ENCODE results near the gene SPPL2C. TPM values are rescaled to one million over a fixed set of nuclear protein-coding genes. Genes with fewer than 3 reads are reported as not detected.

The SPPL2C gene
- total and polyA plus RNA-seq, 2 of the 8 experiments (the other 6 are each of a cell fraction or from before 2014, with no cell fraction given): not detected

DNA sequence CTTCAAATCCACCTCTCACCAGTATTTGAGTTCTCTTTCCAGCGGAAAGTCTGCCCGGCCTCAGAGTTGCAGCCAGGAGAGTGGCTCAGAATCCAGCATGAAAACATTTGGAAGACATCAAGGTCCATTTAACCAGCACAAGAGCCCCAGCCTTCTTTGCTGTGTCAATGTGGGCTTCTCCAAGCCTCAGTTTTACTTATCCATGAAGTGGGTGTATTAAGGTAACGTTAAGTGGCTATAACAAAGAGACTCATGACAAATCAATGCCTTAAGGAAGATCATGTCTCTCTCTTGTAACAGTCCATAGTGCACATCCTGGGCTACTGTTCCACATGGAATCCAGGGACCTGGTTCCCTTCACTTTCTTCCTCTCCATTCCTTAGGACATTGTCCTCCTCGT, 959 bp upstream of the SPPL2C start:
- Histone ChIP-seq H2BK20ac (ENCODE audit: low read length) (no peak overlapping the region), H2BK12ac (ENCODE audit: low read depth, low read length) (no peak overlapping the region), H3K4me1 (replicated peaks in 1 of 4; ENCODE audit: control insufficient read depth in 3 of 4, insufficient read depth in 4 of 4, low read length in 3 of 4) (no peaks in the 10 kb centered on the region), H3K23me2 (ENCODE audit: low read depth, low read length) (no peaks in the 10 kb centered on the region), H2AK5ac (ENCODE audit: low read depth, low read length) (no peak overlapping the region), H3K23ac (ENCODE audit: insufficient read length) (no peak overlapping the region), H3K4ac (replicated peaks; ENCODE audit: insufficient read length, low read depth, low read length) (no peak overlapping the region), H3K9me3 (ENCODE audit: insufficient read depth in 2 of 2, low read depth in 1 of 2, low read length in 1 of 2) (no peaks in the 10 kb centered on the region), H3K27me3 (replicated peaks in 1 of 4; ENCODE audit: control insufficient read depth in 3 of 4, extremely low read depth in 1 of 4, insufficient read depth in 3 of 4, low read length in 3 of 4) (no peaks in the 10 kb centered on the region), H2AFZ (ENCODE audit: low read length) (no peak overlapping the region), H4K5ac (ENCODE audit: insufficient read length, low read depth, low read length) (no peak overlapping the region), H4K8ac (ENCODE audit: extremely low read depth, insufficient read depth, low read length) (no peak overlapping the region), H2BK5ac (ENCODE audit: low read depth, low read length) (no peak overlapping the region), H2BK120ac (replicated peaks; ENCODE audit: low read depth, low read length) (no peak overlapping the region), H4K91ac (replicated peaks; ENCODE audit: insufficient read length, low read length) (no peak overlapping the region), H3K9ac (replicated peaks in 1 of 4; ENCODE audit: extremely low read depth in 1 of 4, low read depth in 3 of 4, low read length in 3 of 4) (no peak overlapping the region), H3K14ac (ENCODE audit: insufficient read length) (no peak overlapping the region), H3K18ac (ENCODE audit: extremely low read depth, low read length) (no peak overlapping the region), H3K36me3 (ENCODE audit: control insufficient read depth in 2 of 4, insufficient read depth in 4 of 4, low read length in 3 of 4) (no peaks in the 10 kb centered on the region), H3K56ac (replicated peaks; ENCODE audit: insufficient read length, low read depth, low read length) (no peak overlapping the region), H3K4me2 (ENCODE audit: insufficient read depth in 1 of 2, low read depth in 2 of 2, low read length in 2 of 2) (no peak overlapping the region), H3K79me2 (ENCODE audit: control insufficient read depth in 1 of 2, insufficient read depth in 2 of 2, low read length in 2 of 2) (no peaks in the 10 kb centered on the region), H3K27ac (ENCODE audit: low read depth, low read length) (no peak overlapping the region), H2BK15ac (ENCODE audit: low read length) (no peak overlapping the region), H4K20me1 (replicated peaks in 1 of 2; ENCODE audit: control insufficient read depth in 1 of 2, insufficient read depth in 2 of 2, low read length in 2 of 2) (no peaks in the 10 kb centered on the region), H3K79me1 (ENCODE audit: low read depth, low read length) (no peaks in the 10 kb centered on the region), H3K4me3 (ENCODE audit: extremely low read depth in 1 of 4, insufficient read depth in 2 of 4, low read depth in 3 of 4, low read length in 4 of 4) (no peak overlapping the region)
- POLR2A ChIA-PET (ENCODE audit: partially characterized antibody): interaction anchor here (1.1 kb wide), 1 partner anchor 205 kb away, joined by 3 read pairs; no protein-coding TSS in a partner anchor
- WGBS, 2 experiments (ENCODE audit: extremely low coverage in 1 of 2, insufficient coverage in 1 of 2, insufficient read length in 1 of 2, insufficient replicate concordance in 2 of 2, low coverage in 1 of 2, low lambda C conversion rate in 2 of 2, missing lambda C conversion rate in 1 of 2): 88% methylated on average over 4 of the region's 4 CpGs; no CpG with 5 or more reads in 1 of the 2 experiments
- no peak for DNase-seq (ENCODE audit: low read depth in 1 of 2, low spot score in 2 of 2)
- TF ChIP-seq SUZ12 (IDR thresholded peaks at IDR 0.05; ENCODE audit: low read length) (no peak), TAF1 (IDR thresholded peaks at IDR 0.05; ENCODE audit: low read depth, low read length) (no peak), KDM1A (IDR thresholded peaks at IDR 0.05; ENCODE audit: borderline replicate concordance, low read length) (peak; percentile 14; the same call in 1 of the 2 replicates), RAD21 (IDR thresholded peaks at IDR 0.05 in 1 of 2, conservative IDR thresholded peaks at IDR 0.05 in 1 of 2; ENCODE audit: low read depth in 2 of 2, low read length in 2 of 2) (no peak)
- CTCF ChIA-PET (ENCODE audit: partially characterized antibody): interaction anchor here (1.5 to 5.6 kb wide), 5 partner anchors 8 to 122 kb away, joined by 3 to 21 read pairs (median 5); no protein-coding TSS in a partner anchor
- FAIRE-seq: no peak

Measured in H1 (cell line).